ENCODE results near the gene RAB26.

Gene RAB26

DNA sequence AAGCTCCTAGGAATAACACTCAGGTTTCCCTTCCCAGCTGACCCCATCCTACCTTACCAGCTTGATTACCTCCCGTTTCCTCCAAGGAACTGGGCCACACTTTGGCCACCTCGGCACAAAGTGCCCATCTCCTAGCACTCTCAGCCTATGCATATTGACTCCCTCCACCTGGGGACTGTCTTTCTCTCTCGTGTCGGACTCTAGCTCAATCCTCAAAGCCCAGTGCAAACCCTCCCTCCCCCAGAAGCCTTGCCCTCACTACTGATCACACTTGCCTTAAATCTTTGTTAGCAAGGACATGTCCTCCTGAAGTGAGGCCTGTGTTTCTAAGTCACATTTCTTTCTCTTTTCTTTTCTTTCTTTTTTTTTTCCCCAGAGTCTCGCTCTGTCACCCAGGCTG lies 2.6 kb upstream of the RAB26 start:
- DNase-seq, result no peak

DNA sequence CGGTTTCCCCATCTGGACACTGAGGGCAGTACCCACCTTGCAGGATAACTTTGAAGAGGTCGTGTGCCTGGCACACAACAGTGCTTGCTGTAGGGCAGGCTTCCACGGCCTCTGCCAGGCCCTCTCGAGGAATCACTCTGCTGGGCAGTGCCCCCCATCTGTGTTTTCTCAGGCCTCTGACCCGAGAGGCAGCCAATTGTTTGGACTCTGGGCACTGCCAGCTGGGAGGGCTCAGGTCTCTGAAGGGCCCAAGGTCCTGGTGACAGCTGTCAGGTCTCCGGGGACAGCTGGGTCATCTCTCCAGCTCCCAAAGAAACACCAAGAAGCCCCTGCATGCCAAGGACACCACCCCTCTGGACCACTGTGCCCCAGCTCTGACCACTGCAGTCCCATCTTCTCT lies 1.0 kb upstream of the RAB26 start:
- DNase-seq, result no peak

DNA sequence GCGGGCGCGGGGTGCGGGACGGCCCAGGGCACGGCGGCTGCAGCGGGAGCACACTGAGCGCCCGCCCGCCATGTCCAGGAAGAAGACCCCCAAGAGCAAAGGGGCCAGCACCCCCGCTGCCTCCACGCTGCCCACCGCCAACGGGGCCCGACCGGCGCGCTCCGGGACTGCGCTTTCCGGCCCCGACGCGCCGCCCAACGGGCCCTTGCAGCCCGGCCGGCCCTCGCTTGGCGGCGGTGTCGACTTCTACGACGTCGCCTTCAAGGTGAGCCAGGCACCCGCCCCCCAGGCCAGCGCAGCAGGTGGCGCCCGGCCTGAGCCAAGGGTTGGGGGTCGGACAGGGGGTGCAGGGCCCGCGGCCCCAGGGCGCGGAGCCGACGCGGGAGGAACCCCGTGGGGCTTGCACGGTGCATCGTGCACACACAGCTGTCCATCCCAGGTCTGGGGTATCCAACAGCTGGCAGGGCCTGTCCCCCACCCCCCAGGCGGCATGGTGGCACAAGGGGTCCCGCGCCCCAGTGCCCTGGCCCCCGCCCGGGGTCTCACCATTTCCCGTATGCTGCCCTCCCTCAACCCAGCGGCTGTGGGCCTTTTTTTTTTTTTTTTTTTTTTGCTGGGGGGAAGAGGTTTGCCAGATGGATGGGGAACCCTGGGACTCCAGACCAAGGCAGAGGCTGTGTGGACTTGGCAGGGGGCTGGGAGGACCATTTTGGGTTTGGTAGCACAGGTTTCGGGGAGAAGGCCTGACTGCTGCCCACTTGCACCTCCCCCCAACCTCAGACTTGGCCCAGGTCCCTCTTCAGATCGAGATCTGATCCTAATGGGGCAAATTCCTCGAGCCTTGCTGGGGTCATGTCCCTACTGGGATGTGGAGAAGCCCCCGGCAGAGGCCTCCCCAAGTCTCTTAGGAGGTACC lies 547 bp downstream of the RAB26 start:
- DNase-seq, result no peak

DNA sequence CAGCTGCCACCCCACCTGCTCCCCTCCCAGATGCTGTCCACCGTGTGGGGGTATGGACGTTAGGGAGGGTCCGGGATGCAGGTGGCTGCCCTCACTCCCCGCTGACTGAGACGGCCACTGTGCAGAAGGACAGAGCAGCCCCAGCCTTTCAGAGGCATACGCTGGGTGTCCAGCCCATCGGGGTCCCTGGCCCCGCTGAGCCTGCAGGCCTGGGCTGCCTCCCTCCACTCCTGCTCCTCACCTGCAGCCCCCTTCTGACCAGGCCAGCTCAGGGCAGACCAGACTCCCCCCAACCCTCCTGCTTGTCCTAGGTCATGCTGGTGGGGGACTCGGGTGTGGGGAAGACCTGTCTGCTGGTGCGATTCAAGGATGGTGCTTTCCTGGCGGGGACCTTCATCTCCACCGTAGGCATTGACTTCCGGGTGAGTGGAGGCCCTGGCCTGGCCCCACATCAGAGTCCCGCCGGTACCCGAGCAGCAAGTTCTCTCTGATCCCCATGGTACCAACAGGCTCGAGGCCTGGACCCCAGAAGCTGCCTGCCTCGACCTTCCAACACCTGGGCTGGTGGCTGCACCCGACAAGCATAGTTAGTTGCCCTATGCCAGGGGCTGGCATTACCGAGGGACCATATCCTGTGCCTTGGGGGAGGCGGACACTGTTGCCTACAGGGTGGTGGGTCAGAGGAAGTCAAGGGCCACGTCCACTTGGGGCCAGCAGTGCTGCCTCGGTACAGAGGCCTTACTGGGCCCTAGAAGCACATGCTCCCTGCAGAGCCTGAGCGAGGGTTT lies 1.4 kb downstream of the RAB26 start:
- DNase-seq, result no peak

DNA sequence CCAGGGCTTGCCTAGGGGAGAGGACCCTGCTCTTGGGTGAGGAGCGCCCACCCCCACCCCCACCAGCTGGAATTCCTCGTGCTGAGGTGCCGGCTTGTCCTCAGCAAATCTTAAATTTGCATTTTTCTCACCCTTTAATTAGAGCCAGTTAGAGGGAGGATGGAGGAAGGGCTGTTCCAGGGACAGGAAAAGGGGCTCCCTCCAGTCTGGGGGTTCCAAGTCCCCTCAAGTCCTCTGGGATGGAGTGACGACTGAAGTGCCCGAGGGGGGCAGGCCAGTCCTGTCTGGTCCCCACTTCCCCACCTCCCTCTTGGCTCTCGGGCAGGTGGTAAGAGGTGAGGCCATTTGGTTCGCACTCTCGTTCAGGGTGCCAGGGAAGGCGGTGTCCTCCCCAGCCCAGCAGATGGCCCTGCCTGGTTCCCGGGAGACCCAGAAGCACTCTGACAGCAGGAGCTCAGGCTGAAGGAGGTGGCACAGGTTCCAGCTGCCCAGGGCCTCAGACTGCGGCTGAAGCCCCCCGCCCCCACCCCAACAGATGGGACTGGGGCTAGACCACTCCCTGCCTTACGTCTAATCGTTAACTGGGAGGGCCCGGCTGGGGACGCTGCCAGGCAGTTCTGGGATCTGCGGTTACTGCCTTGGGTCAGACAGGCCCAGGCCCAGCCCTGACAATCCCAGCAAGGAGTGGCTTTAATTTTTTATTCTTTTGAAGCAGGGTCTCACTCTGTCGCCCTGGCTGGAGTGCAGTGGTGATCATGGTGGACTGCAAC lies 2.2 kb downstream of the RAB26 start:
- no peak for DNase-seq

DNA sequence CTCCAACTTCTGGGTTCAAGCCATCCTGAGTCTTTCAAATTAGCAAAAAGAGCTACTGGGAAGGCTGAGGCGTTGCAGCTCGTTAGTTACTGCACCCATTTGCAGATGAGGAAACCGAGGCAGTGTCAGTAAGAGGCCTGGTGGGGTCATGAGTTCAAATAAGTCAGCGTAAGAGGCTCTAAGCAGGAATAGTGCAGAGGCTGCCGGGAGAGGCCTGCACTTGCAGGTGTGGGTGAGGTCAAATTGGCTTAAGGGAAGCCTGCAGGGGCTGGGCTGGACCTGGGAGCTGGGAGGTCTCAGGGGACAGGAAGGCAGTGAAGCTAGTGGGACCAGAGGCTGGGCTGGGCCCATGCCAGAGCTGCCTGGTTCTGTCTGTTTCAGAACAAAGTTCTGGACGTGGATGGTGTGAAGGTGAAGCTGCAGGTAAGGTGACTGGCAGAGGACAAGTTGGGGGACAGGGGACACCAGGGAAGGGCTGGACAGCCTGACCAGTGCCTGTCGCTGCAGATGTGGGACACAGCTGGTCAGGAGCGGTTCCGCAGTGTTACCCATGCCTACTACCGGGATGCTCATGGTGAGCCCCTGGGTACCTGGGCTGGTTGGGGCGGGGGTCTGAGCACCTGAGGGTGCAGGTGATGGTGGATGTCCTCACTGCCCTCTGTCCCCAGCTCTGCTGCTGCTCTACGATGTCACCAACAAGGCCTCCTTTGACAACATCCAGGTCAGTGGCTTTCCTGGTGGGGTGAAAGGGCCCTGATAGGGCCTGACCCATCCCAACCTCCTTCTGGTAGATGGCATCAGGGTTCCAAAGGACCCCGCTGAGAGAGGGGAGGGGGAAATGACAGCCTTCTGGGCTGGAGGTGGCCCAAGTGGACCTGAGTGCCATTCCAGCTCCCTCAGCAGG lies 3.0 kb downstream of the RAB26 start:
- DNase-seq, result no peak

DNA sequence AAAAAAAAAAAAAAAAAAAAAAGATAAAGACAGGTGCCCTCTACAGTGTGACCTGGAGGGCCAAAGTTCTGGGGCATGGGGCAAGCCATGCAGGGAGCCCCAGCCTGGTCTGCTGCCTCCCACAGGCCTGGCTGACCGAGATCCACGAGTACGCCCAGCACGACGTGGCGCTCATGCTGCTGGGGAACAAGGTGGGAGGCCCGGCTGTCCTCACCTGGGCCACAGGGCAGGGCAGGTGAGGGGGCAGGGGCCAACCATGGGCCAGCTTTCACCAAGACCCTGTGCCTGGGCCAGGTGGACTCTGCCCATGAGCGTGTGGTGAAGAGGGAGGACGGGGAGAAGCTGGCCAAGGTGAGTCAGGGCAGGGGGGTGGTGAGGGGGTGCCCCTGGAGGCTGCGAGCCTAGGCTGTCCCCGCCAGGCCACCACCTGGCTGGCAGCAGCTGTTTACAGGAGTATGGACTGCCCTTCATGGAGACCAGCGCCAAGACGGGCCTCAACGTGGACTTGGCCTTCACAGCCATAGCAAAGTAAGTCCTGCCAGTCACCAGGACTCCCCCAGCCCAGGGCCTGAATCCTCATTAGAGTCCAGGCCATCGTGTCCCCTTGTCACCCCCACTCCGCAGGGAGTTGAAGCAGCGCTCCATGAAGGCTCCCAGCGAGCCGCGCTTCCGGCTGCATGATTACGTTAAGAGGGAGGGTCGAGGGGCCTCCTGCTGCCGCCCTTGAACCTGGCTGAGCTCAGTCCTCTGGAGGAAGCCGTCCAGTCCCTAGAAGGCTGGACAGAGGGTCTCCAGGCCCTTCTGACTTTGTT lies 4.5 kb downstream of the RAB26 start:
- no peak for DNase-seq

DNA sequence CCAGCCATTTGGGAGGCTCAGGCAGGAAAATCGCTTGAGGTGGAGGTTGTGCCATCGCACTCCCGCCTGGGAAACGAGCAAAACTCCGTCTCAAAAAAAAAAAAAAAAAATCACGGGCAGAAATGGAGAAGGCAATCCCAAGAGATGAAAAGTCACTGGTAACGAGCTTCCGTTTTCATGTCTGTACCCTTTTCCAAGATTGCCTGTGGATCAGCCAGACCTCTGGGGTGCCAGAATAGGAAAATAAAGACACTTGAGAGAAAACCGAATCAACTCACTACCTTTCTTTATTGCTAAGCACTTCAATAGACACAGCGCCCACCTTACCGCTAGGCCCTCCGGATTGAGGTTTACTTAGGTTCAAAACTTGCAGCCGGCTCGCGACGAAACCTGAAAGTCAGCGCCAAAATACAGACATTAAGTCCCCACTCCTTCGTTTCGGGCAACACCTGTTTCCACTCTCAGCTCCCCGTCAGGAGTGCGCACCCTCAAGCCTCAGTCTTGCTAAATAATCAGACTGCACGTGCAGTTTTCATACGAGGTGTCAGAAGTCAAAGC lies 6.2 kb downstream of the RAB26 start:
- DNase-seq, result no peak

DNA sequence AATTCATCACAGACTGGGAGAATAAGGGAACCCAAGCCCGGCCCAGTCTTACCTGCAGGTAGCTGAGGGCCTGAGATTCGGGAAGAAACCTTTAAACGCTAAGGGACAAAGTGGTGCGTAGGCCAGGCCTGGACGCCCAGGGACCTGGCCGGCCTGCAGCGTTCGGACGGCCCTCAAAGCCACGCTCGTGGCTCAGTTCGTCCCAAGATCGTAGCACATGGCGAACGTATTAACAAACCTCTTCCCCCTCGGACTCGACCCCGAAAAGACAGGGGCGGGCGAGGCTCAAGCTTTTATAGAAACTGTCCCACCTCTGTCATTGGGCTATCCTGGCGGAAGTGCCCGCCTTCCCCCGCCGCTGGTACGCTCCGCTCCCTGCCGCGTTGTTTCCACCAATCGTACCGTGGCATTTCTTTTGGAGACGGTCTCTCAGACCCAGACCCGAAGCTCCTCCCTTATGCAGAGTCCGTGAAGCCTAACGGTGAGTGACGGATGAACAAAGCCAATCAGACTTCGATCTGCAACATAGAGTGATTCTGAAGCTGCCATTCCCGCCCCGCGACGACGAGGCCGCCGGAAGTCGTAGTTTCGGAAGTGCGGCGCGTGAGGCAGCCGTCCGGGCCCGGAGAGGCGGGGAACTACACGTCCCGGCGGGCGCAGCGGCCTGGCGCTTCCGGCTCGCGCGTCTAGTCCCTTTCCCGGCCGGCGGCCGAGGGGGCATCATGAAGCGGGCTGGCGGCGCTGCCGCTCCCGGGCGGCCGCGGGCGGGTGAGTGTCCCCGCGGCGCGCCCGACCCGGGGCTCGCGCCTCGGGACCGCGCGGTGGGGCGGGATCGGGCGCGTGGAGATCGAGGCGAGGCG lies 6.9 kb downstream of the RAB26 start, which contains the start of gene TRAF7:
TSS of gene TRAF7 (plus strand) at position 692 of the 860 bp plus-strand sequence. CDS start 8,139 bp downstream, outside the sequence.
- peak; percentile 100 for DNase-seq

DNA sequence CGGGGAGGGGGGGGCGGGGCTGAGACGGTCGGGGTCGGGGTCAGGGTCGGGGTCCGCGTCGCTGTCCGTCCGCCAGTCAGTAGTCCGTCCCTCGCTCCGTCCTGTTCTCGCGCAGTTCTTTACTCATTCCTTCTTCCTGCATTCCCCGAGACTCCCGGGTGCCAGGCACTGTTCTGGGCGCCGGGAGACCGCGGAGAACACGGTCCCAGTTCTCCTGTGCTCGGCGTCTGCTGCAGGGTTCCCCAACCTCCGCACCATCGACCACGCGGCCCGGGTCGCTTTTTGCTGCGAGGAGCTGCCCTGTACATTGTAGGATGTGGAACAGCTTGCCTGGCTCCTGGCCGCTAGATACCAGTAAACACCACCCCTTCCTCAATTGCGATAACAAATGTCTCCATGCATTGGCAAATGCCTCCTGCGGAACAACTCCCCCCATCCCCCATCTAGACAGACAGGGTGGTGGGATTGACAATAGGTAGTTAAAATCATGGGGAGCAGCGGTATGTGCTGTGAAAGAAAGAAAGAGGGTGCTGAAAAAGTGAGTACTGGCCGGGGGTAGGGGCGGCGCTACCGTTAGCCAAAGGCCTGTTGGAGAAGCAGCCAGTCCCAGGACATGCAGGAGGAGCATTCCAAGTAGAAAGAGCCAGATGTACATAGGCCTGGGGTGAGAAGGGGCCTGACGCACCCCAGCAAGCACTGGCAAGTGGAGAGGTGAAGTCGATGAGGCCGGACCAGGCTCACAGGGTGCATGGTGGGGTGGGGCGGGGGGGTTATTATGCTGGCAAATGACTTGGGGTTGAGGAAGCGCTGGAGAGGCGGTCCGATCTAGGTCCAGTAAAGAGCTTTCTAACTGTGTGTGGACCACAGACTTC lies 7.8 kb downstream of the RAB26 start:
- no peak for DNase-seq

DNA sequence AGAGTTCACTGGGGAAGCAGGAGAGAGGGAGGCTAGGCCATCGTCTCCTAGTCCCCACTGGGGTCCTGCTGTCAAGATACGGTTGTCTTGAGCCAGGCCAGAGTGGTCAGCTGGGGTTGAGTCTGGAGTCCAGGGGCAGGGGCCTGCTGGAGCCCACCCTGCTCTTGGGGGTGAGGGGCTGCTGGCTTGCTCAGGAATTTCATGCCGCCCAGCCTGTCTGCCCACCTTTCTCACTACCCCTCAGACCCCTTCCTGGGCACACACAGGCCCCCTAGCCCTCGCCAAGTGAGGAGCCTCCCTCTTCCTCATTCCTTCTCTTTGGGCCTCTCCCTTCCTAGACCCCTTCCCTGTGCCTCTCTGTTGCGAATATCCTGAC lies 8.4 kb downstream of the RAB26 start:
- DNase-seq, result no peak

DNA sequence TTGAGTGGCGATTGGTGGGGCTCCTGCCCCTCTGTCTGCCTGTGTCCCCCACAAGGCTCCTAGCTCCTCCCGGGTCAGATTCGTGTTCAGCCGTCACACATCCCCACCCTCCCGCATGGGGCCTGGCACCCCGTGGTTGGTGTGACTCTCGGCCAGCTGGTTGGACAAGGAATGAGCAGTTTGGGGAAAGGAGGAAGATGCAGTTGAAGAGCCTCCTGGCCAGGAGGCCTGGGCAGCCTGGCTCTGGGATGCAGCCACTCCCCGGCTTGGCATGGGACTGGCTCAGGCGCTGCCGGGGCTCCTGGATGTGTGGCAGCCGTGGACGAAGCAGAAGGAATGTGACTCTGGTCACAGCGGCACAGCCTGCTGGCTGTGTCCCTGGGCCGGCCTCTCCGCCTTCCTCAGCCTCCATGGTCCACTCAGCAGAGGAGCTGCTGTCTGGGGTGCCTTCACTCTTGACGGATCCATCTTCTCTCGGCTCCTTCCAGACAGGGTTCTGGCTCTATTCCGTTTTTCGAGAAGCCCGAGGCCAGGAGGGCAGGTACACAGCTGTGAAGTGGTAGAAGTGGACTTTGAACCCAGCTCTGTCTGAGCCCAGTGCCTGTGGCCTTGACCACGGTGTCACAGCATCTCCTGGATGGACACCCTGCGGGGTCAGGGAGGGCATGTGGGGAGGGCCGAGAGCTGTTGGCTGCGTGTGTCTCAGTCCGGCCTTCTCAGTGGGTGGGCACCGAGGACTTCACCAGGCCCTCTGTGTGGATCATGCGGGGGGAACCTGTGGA lies 9.2 kb downstream of the RAB26 start:
- DNase-seq, result no peak

DNA sequence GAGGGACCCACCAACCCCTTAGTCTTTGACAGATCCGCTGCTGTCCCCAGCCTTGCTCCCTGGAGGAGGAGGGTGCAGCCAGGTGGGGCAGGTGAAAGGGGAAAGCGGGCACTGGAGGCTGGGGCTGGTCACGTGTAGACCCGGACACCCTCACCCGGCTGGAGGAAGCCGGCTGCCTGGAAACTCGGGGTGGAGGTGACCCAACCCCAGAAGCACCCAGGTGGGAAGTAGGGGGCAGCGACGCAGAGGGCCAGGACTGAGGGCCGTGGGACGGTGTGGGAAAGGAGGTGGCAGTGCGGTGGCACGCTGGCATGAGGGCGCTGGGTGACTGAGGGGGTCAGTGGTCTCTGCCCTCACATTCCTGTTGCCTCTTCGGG lies 9.8 kb downstream of the RAB26 start:
- no peak for DNase-seq

DNA sequence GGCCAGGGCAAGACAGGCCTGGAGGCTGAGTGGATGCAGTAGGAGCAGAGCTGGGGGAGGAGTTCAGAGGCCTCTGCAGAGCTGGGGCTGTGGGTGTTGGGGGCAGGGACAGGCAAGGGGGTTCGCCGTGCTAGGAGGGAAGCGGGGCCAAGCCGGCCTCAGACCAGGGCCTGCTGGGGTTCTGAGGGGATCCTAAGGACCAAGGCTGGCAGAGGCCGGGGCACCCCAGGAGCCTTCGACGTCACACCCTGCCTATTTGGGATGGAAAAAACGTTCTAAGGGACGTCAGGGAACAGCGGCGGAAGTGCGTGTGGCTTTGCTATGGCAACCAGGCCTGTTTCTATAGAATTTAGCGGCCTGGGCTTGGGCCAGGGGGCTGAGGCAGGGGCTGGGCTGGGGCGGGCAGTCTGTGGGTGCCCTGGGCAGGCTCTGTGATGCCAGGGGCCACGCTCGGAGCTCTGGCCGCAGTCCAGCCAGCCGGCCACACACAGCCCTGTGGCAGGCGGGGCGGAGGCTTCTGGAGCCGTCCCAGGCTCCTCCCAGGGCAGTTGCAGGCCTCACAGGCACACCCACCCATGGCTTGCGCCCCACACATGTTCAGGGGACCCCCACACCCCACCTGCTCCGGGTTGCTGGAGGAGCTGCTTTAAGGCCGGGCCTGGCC lies 10.9 kb downstream of the RAB26 start:
- no peak for DNase-seq

DNA sequence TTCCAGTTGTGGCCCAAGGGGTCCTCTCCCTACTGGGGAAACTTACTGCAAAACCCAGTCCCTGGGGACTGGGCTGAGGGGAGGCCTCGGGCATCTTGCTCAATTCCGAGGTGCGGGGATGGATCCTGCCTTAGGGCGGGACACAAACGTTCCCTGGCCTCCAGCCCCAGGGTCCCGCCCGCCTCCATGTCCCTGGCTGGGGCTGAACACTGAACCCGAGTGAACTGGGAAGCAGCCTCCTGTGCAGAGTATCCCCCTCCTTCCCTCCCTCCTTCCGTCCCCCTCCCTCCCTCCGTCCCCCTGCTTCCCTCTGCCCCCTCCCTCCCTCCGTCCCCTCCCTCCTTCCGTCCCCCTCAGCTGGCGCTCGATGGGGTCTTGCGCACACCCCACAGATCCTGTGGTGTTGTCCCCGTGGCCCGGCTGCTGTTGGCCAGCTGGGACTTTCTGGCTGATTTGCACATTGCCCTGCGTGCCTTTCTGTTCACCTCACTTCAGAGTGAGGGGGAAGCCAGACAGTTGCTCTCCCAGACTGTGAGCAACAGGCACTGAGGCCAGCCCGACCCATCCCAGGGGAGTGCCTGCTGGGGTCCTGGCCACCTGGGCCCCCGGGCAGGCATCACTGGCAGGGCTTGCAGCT lies 12.6 kb downstream of the RAB26 start:
- DNase-seq, result no peak

DNA sequence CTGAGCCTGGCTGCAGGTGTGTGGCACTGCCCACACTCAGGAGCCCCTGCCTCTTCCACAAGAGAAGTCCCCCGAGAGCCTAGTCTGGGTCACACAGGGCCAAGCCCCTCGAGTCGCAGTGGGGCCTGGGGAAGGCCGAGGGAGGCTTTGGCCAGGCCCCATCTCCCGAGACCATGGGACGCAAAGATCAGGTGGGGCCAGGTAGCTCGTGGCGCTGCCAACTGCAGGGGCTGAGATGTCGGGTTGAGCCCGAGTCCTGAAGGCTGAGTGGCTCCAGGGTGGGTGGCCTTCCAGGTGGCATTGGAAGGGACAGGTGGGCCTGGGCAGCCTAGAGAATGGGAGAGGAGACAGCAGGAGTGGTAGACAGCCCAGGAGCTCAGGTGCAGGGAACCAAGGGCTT lies 13.5 kb downstream of the RAB26 start:
- DNase-seq, result no peak

DNA sequence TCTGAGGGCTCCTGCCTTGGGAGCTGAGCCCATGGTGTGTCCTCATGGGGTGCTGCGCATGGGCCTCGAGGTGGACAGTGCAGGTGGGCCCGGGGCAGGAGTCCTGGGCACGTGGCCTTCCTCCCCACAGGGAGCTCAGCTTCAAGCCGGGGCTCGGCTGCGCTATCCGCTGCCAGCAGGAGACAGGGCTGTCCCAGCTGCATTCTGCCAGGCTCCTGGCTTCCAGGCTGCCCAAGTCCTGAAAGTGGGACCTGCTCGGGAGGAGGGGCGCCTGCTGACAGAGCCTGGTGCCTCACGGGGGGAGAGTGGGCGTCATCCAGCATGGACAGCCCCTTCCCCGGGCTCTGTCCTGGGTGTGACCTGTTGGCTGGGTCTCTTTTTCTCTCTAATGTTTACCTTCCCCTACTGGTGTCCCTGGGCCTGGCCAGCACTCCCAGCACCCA lies 14.3 kb downstream of the RAB26 start:
- no peak for DNase-seq
